Gastrocnemius medialis (tissue), 4 donors: ENCODE measurements around the gene NLRP5. TPM values are rescaled to one million over a fixed set of nuclear protein-coding genes. Genes with fewer than 3 reads are reported as not detected.

Experiments used
- ATAC-seq, 2 donors: fragments of 150-250 bp; one replicate each; pipeline ENCODE4 v1.9.1; 2016
- DNase-seq, 2 donors: peaks; one replicate each; pipeline ENCODE4 v3.0.0-alpha.2; 2019
- H3K27ac ChIP-seq, 4 donors: fragments of 200-600 bp; sonication (generic); 1 replicate in 1 of 4; 2 replicates in 3 of 4; pipeline ENCODE4 v1.5.1; 2016 to 2018; ENCODE audit warnings: mild to moderate bottlenecking in 2 of 4, moderate library complexity in 1 of 4
- H3K27me3 ChIP-seq, 3 donors: fragments of 200-600 bp; sonication (generic) in 2 of 3; 1 replicate in 1 of 3; 2 replicates in 2 of 3; pipeline versions ENCODE4 v1.5.1 to v1.6.0; 2016 to 2019; ENCODE audit warnings: mild to moderate bottlenecking in 1 of 3, moderate library complexity in 1 of 3
- H3K36me3 ChIP-seq, 2 donors: fragments of 200-600 bp; sonication (generic) in 1 of 2; one replicate each; pipeline ENCODE4 v1.5.1; 2017 to 2018
- H3K4me1 ChIP-seq, 2 donors: fragments of 200-600 bp; sonication (generic) in 1 of 2; one replicate each; pipeline ENCODE4 v1.5.1; 2016 to 2017; ENCODE audit warnings: mild to moderate bottlenecking in 2 of 2
- H3K4me3 ChIP-seq, 4 donors: fragments of 200-600 bp; sonication (generic) in 3 of 4; 1 replicate in 1 of 4; 2 replicates in 3 of 4; pipeline ENCODE4 v1.5.1; 2016 to 2019; ENCODE audit warnings: mild to moderate bottlenecking in 2 of 4
- H3K9me3 ChIP-seq, 3 donors: fragments of 200-600 bp; sonication (generic) in 2 of 3; 1 replicate in 1 of 3; 2 replicates in 2 of 3; pipeline ENCODE4 v1.5.1; 2016 to 2019
- POLR2A ChIP-seq, 2 donors: fragments of 450-650 bp; IDR thresholded peaks; one replicate each; pipeline ENCODE4 v1.6.1; 2017; ENCODE audit warnings: antibody characterized with exemption in 2 of 2, mild to moderate bottlenecking in 2 of 2, moderate library complexity in 2 of 2
- in situ Hi-C, 4 donors: fragments of 200-750 bp; cut with MboI; loops; one replicate each; pipeline versions ENCODE4 v1.15.0 to v1.8.0; 2017; ENCODE audit warnings: low sequenced_read_pairs in 4 of 4
- intact Hi-C: fragments of 100-400 bp; cut with DNase I; formaldehyde crosslinking; loops from one replicate; pipeline ENCODE4 v1.15.1; 2023; ENCODE audit warnings: low total_unique reads
- total RNA-seq, 4 donors: library from RNA; depleted of rRNA; stranded (reverse); fragments of >200 nt; gene quantifications; one replicate each; pipeline versions ENCODE4 v1.1.0 to v1.2.3, GENCODE V29; 2016
- TF ChIP-seq, protein P1 (sequence below), 5 experiments: fragments of 450-650 bp in 3 of 5; fragments of 200-600 bp in 2 of 5; sonication (generic) in 2 of 5; IDR thresholded peaks in 4 of 5; conservative IDR thresholded peaks in 1 of 5; 1 replicate in 4 of 5; 2 replicates in 1 of 5; pipeline ENCODE4 v1.5.1; 2016 to 2019; ENCODE audit warnings: antibody characterized with exemption in 5 of 5, mild to moderate bottlenecking in 3 of 5, moderate library complexity in 3 of 5

Gene NLRP5
- total RNA-seq, 4 donors from 2014 or later: not detected

DNA sequence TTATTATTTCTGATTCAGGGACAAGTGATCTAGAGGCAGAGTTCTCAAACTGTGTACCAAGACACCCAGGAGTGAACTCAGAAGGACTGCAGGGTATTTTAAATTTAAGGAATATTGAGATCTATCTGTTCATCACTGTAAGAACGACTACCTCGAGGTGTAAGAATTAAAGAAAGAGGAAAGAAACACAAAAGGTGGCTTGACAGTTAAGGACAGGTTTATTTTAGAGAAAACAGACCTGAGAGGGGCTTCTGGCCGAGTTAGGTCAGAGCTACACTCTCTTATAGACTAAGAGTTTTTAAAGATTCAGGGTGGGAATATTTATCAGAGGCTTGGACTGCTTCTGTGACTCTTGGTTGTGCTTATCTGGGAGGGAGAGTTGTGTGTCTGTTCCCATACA, 12.6 kb upstream of the NLRP5 start:
- in situ Hi-C loops: no loop called here
- TF ChIP-seq, protein P1, sequence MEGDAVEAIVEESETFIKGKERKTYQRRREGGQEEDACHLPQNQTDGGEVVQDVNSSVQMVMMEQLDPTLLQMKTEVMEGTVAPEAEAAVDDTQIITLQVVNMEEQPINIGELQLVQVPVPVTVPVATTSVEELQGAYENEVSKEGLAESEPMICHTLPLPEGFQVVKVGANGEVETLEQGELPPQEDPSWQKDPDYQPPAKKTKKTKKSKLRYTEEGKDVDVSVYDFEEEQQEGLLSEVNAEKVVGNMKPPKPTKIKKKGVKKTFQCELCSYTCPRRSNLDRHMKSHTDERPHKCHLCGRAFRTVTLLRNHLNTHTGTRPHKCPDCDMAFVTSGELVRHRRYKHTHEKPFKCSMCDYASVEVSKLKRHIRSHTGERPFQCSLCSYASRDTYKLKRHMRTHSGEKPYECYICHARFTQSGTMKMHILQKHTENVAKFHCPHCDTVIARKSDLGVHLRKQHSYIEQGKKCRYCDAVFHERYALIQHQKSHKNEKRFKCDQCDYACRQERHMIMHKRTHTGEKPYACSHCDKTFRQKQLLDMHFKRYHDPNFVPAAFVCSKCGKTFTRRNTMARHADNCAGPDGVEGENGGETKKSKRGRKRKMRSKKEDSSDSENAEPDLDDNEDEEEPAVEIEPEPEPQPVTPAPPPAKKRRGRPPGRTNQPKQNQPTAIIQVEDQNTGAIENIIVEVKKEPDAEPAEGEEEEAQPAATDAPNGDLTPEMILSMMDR (IDR thresholded peaks at IDR 0.05 in 4 of 5, conservative IDR thresholded peaks at IDR 0.05 in 1 of 5): no peak
- TF ChIP-seq POLR2A (IDR thresholded peaks at IDR 0.05): no peak

DNA sequence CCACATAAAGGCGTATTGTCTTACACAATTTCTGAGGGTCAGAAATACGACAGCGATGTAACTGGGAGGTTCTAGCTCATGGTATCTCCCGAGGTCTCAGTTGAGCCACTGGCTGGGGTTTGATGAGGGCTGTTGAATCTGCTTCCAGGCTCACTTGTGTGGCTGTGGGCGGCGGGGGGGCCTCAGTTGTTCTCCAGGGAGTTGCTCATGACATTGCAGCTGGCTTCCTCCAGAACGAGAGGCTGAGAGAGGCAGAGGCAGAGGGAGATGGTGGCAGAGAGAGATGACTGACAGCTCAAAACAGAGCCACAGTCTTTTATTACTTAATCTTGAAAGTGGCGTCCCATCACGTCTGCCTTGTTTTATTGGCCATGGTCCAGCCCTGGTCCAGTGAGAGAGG, 6.2 kb upstream of the NLRP5 start:
- DNase-seq (no peak), ATAC-seq (no peak)
- H3K36me3 ChIP-seq: no peaks in the 10 kb centered on the region
- in situ Hi-C loops: no loop called here
- no peaks in the 10 kb centered on the region for H3K27me3 ChIP-seq
- intact Hi-C loops: no loop called here
- TF ChIP-seq, protein P1 (IDR thresholded peaks at IDR 0.05 in 4 of 5, conservative IDR thresholded peaks at IDR 0.05 in 1 of 5): no peak
- no peak for TF ChIP-seq POLR2A (IDR thresholded peaks at IDR 0.05)
- H3K9me3 ChIP-seq: no peaks in the 10 kb centered on the region
- no peak overlapping the region for H3K27ac ChIP-seq
- no peaks in the 10 kb centered on the region for H3K4me1 ChIP-seq
- H3K4me3 ChIP-seq: no peak overlapping the region

More for the DNA sequence above, 12.6 kb upstream of the NLRP5 start:
- DNase-seq: no peak
- no peaks in the 10 kb centered on the region for H3K4me1 ChIP-seq
- intact Hi-C loops: no loop called here
- H3K4me3 ChIP-seq: no peak overlapping the region
- H3K9me3 ChIP-seq: peaks cover 0 to 2% (median 0%) of the 10 kb centered on the region in 3 donors
- H3K27ac ChIP-seq: no peak overlapping the region
- H3K36me3 ChIP-seq: no peaks in the 10 kb centered on the region
- no peak for ATAC-seq
- H3K27me3 ChIP-seq: no peaks in the 10 kb centered on the region

DNA sequence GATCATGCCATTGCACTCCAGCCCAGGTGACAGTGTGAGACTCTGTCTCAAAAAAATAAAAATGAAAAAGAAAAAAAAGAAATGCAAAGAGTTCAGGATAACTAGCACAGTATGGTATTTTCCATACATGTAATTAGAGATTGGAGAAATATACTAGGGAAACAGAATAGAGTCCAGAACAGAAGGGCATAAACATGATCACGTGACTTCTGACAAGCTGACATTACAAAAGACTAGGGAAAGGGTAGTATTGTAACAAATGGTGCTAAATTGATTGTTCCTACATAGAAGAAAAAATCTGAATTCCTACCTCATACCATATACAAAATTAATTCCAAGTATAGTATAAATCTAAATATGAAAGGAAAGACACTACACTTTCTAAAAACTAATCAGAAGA, 1.3 kb upstream of the NLRP5 start:
- Histone ChIP-seq H3K36me3 (no peaks in the 10 kb centered on the region), H3K27ac (no peak overlapping the region), H3K27me3 (no peaks in the 10 kb centered on the region), H3K4me1 (no peaks in the 10 kb centered on the region), H3K9me3 (no peaks in the 10 kb centered on the region), H3K4me3 (no peak overlapping the region)
- in situ Hi-C loops (no loop called here), intact Hi-C loops (no loop called here)
- DNase-seq (no peak), ATAC-seq (no peak)
- TF ChIP-seq POLR2A (IDR thresholded peaks at IDR 0.05): no peak
- TF ChIP-seq, protein P1 (IDR thresholded peaks at IDR 0.05 in 4 of 5, conservative IDR thresholded peaks at IDR 0.05 in 1 of 5): no peak

DNA sequence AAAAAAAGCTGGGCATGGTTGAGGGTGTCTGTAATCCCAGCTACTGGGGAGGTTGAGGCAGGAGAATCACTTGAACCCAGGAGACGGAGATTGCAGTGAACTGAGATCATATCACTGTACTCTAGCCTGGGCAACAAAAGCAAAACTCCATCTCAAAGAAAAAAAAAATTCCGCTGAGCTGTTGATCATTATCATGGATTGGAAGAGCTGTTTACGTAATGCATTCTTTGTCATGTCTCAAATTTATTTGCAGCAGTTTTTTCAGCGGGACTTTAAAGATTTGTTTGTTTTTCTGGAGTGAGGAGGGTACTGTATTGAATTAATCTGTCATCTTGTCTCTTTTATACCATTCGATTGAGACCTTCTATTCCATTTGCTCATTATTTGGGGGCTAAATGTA, 4.3 kb downstream of the NLRP5 start:
- TF ChIP-seq POLR2A (IDR thresholded peaks at IDR 0.05): no peak
- TF ChIP-seq, protein P1 (IDR thresholded peaks at IDR 0.05 in 4 of 5, conservative IDR thresholded peaks at IDR 0.05 in 1 of 5): no peak
- H3K36me3 ChIP-seq: no peaks in the 10 kb centered on the region
- ATAC-seq (no peak), DNase-seq (no peak)
- no peaks in the 10 kb centered on the region for H3K9me3 ChIP-seq
- in situ Hi-C loops (no loop called here), intact Hi-C loops (no loop called here)
- no peak overlapping the region for H3K27ac ChIP-seq
- no peaks in the 10 kb centered on the region for H3K4me1 ChIP-seq
- H3K27me3 ChIP-seq: no peaks in the 10 kb centered on the region
- no peak overlapping the region for H3K4me3 ChIP-seq

DNA sequence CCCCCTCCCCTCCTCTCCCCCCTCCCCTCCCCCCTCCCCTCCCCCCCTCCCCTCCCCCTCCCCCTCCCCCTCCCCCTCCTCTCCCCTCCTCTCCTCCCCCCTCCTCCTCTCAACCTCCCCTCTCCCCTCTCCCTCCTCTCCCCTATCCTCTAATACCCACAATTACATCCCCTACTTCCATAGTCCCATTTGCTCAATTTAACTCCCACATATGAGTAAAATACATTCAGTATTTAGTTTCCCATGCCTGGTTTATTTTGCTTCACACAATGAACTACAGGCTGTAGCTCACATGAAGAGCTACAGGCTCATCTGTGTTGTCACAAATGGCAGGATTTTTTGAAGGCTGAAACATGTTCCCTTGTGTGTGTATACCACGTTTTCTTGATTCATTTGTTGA, 6.9 kb downstream of the NLRP5 start:
- no peaks in the 10 kb centered on the region for H3K9me3 ChIP-seq
- TF ChIP-seq, protein P1 (IDR thresholded peaks at IDR 0.05 in 4 of 5, conservative IDR thresholded peaks at IDR 0.05 in 1 of 5): no peak
- TF ChIP-seq POLR2A (IDR thresholded peaks at IDR 0.05): no peak

More for the DNA sequence above, 6.9 kb downstream of the NLRP5 start:
- H3K4me3 ChIP-seq: no peak overlapping the region
- ATAC-seq (no peak), DNase-seq (no peak)
- no peak overlapping the region for H3K27ac ChIP-seq
- H3K4me1 ChIP-seq: no peaks in the 10 kb centered on the region
- no peaks in the 10 kb centered on the region for H3K27me3 ChIP-seq
- intact Hi-C loops (no loop called here), in situ Hi-C loops (no loop called here)
- H3K36me3 ChIP-seq: no peaks in the 10 kb centered on the region
